Breast epithelium (tissue), 3 donors: ENCODE results near the gene PRKAR1B.

Source experiments
- POLR2AphosphoS5 ChIP-seq, 3 donors: sonication (generic); formaldehyde crosslinking; IDR thresholded peaks; one replicate each; pipeline ENCODE4 v1.6.1; 2017; ENCODE audit warnings: antibody characterized with exemption in 3 of 3
- TF ChIP-seq, protein P1 (sequence below), 3 donors: fragments of 450-650 bp; IDR thresholded peaks; one replicate each; pipeline ENCODE4 v1.5.1; 2016 to 2017; ENCODE audit warnings: antibody characterized with exemption in 3 of 3, mild to moderate bottlenecking in 3 of 3, moderate library complexity in 3 of 3

DNA sequence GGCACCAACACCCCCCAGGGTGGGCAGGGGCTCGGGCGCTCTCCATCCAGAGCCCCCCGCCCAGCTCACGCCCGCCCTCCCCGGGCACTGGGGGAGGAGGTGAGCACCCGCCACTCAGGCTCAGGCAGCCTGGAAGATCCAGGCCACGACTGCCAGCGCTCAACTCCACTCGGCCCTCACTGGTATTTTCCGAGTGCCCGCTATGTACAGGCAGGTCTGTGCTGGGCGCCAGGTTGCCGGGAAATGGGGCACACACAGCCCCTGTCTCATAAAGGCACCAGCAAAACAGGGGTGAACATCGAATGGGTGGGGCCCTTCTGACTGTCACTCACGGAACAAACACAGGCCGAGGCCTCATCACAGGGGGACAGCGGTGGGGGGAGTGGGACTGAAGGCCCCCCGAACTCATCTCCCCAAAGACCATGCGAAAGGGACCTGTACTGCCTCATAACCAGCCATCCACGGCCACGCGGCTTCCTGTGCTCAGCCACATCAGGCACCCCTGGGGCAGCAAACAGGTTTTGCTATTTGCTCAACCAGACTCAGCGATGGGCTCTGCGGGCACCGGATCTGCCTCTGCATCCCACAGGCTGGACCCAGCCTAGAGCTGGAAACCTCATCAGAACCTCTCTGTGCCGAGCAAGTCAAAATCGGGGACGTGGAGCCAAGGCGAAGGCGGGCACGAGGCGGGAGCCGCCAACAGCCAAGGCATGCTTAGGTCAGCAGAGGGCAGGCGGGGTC is 99.2 kb downstream of the PRKAR1B start:
- TF ChIP-seq, protein P1, sequence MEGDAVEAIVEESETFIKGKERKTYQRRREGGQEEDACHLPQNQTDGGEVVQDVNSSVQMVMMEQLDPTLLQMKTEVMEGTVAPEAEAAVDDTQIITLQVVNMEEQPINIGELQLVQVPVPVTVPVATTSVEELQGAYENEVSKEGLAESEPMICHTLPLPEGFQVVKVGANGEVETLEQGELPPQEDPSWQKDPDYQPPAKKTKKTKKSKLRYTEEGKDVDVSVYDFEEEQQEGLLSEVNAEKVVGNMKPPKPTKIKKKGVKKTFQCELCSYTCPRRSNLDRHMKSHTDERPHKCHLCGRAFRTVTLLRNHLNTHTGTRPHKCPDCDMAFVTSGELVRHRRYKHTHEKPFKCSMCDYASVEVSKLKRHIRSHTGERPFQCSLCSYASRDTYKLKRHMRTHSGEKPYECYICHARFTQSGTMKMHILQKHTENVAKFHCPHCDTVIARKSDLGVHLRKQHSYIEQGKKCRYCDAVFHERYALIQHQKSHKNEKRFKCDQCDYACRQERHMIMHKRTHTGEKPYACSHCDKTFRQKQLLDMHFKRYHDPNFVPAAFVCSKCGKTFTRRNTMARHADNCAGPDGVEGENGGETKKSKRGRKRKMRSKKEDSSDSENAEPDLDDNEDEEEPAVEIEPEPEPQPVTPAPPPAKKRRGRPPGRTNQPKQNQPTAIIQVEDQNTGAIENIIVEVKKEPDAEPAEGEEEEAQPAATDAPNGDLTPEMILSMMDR (IDR thresholded peaks at IDR 0.05), result no peak
- TF ChIP-seq POLR2AphosphoS5 (IDR thresholded peaks at IDR 0.05), result no peak
